CD4-positive, alpha-beta T cell treated with Interleukin-17A for 1 hour (primary cell): ENCODE results near the gene GIPC1.
A peak's percentile ranks its signal among the peaks of the same experiment; 100 is the strongest.
"Not testable (repeated sequence)": the region's sequence is repeated elsewhere in the genome, so short reads cannot be mapped to it uniquely, and the experiment has no call there.

Experiments
- DNase-seq: peaks from one replicate; pipeline ENCODE4 v3.0.0-alpha.2; 2020

The GIPC1 gene

GRCh38 chr19:14470031-14470876 lies 25.7 kb downstream of the GIPC1 start:
- DNase-seq = no peak

GRCh38 chr19:14467816-14468215 lies 28.1 kb downstream of the GIPC1 start:
- no peak for DNase-seq

GRCh38 chr19:14467391-14467790 lies 28.5 kb downstream of the GIPC1 start:
- DNase-seq = no peak

GRCh38 chr19:14463747-14464146 lies 32.2 kb downstream of the GIPC1 start:
- DNase-seq = no peak

- not testable (repeated sequence) for DNase-seq
Observed at GRCh38 chr19:14462401-14462800, 33.5 kb downstream of the GIPC1 start.

GRCh38 chr19:14460935-14461334 lies 35.0 kb downstream of the GIPC1 start:
- DNase-seq = no peak

- DNase-seq = peak; percentile 67
Observed at GRCh38 chr19:14459703-14460102, 36.2 kb downstream of the GIPC1 start.

GRCh38 chr19:14452303-14452702 lies 43.6 kb downstream of the GIPC1 start:
- not testable (repeated sequence) for DNase-seq

GRCh38 chr19:14450876-14451275 lies 45.1 kb downstream of the GIPC1 start:
- DNase-seq = no peak

GRCh38 chr19:14450168-14450874 lies 45.6 kb downstream of the GIPC1 start:
- peak; percentile 78 for DNase-seq

GRCh38 chr19:14449321-14449720 lies 46.6 kb downstream of the GIPC1 start:
- DNase-seq = no peak

- DNase-seq = no peak
Observed at GRCh38 chr19:14446336-14447036, 49.4 kb downstream of the GIPC1 start.

GRCh38 chr19:14443632-14444216 lies 52.2 kb downstream of the GIPC1 start:
- no peak for DNase-seq

GRCh38 chr19:14442891-14443631 lies 52.9 kb downstream of the GIPC1 start:
- DNase-seq = no peak

GRCh38 chr19:14441041-14441938 lies 54.6 kb downstream of the GIPC1 start:
- no peak for DNase-seq

GRCh38 chr19:14440049-14440448 lies 55.9 kb downstream of the GIPC1 start:
- DNase-seq = peak; percentile 79

- no peak for DNase-seq
Observed at GRCh38 chr19:14439014-14439413, 56.9 kb downstream of the GIPC1 start.

GRCh38 chr19:14437578-14438140 lies 58.3 kb downstream of the GIPC1 start:
- DNase-seq = no peak

GRCh38 chr19:14435320-14436050 lies 60.4 kb downstream of the GIPC1 start:
- no peak for DNase-seq
